Measurements from ENCODE around the gene DDC.

GRCh38 chr7:50591480-50592438 lies 26.6 kb upstream of the DDC start:
- TF ChIP-seq EZH2phosphoT487 (IDR thresholded peaks at IDR 0.05; ENCODE audit: low read depth) (no peak), CTCF (IDR thresholded peaks at IDR 0.05; ENCODE audit: low read depth, low read length) (no peak)
